Measurements from ENCODE around the gene DCUN1D3.

GRCh38 chr16:20946015-20946629, 46.0 kb upstream of the DCUN1D3 start:
- TF ChIP-seq CTCF (IDR thresholded peaks at IDR 0.05; ENCODE audit: poor library complexity) (no peak), EZH2phosphoT487 (IDR thresholded peaks at IDR 0.05; ENCODE audit: low read depth, severe bottlenecking, unreplicated experiment) (no peak)

Data from hepatocyte (in vitro differentiated cells).